Colon (tissue), 2 donors: ENCODE results near the gene SHISA5.

Experiments
- FAIRE-seq: peaks from 2 replicates; lab custom pipeline; 2012; peaks lifted over from hg19 to GRCh38; lab: Jason Lieb, UNC
- donor health status: control.
- donor health status: control.

SHISA5 gene

GRCh38 chr3:48430708-48431101, 73.3 kb downstream of the SHISA5 start:
- FAIRE-seq: no peak

GRCh38 chr3:48429960-48430707, 73.8 kb downstream of the SHISA5 start, which contains the start of gene PLXNB1:
Gene PLXNB1, minus strand, starts transcription at chr3:48430086. Its CDS starts 5,475 bp downstream, at chr3:48424611.
- FAIRE-seq: no peak

DNA sequence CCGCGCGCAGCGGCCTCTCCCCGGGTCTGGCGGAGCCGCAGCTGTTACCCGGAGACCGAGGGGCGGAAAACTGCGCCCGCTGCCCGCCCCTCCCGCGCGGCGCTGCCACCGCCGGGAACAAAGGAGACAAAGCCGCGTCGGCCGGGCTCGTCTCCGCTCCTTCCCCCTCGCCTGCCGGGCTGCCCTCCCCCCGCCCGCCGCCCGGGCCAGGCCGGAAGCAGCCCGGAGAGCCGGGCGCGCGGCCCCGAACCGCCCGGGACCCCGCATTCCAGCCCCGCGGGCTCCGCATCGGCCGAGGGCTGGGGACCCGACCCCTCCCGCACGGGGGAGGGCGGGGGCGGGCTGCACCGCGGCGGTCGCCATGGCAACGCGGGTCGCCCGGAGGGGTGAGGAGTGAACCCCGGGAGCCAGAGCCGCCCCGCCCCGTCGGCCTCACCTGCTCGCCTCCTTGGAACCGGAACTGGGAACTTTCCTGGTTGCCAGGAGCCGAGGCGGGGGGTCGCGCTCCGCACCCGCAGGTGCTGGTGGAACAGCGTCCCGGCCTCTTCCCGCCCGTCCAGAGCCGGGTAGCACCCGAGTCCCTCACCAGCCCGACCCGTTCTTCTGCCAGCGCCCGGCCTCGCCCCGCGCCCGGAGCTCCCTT, 74.5 kb downstream of the SHISA5 start:
- no peak for FAIRE-seq

- no peak for FAIRE-seq
Measured at GRCh38 chr3:48428572-48429316, 75.2 kb downstream of the SHISA5 start.

DNA sequence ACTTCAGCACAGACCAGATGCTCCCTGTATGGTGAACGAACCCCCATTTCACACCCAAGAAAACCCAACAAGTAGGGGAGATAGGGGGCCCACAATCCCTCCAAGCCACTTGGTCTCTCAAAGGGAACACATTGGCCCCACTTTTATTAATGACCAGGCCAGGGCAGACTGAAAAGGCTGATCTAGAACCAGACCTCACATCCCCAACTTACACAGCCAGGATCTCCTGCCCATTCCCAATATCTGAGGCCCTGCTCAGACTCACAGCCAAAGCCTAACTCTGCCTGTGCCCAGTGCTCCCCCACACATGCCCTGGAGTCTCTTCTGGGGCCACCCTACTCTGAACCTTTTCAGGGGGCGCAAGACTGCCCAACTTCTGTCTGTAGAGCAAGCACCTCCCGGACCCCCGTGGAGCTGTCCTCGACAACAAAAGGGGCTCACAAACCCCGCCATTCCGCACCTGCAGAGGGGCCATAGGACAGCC, 75.8 kb downstream of the SHISA5 start:
- FAIRE-seq: no peak

DNA sequence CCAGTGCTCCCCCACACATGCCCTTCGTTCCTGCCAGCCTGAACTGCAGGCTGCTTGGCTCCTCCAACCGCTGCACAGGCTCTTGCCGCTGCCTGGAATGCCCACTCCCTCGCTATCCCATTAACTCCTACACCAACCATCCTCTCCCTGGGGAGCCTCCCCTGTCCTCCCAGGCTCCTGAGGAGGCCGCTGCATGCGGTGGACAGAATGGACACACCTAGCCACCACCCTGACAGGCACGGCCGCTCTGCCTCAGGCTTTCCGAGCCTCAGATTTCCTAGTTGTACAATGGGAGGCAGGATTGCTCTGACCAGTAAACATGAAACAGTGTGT, 76.4 kb downstream of the SHISA5 start:
- FAIRE-seq: no peak

- no peak for FAIRE-seq
Measured at GRCh38 chr3:48426944-48427629, 76.9 kb downstream of the SHISA5 start.

GRCh38 chr3:48426401-48426909, 77.5 kb downstream of the SHISA5 start:
- no peak for FAIRE-seq

GRCh38 chr3:48425281-48425812, 78.6 kb downstream of the SHISA5 start:
- FAIRE-seq: no peak

- no peak for FAIRE-seq
Measured at GRCh38 chr3:48423883-48424695, 79.9 kb downstream of the SHISA5 start.

DNA sequence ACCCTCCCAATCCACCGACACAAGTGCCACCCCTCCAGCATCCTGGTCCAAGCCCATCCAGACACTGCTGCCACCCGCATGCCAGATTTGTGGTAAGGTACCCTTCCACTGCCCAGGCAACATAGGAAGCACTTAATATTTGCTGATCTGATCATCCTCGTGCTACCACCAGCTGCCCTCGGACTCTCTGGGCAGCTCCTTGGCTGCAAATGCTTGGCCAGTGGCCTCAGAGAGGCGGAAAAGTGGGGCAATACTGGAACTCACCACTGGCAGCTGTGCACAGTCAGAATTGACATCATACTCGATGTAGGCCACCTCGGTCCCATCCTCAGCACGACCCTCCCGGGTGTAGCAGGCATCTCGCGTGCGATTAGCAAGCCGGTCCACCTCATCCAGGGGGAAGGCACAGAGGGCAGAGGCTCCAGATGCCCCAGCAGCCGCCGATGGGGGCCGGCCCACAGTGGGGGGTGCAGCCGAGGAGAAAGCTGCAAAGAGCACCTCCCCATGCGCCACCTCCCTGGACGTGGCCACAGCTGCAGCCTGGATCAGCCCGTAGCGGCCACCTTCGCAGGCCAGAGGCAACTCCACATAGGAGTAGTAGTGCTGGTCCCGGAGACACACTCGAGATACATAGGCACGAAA, 80.6 kb downstream of the SHISA5 start:
- FAIRE-seq: no peak

DNA sequence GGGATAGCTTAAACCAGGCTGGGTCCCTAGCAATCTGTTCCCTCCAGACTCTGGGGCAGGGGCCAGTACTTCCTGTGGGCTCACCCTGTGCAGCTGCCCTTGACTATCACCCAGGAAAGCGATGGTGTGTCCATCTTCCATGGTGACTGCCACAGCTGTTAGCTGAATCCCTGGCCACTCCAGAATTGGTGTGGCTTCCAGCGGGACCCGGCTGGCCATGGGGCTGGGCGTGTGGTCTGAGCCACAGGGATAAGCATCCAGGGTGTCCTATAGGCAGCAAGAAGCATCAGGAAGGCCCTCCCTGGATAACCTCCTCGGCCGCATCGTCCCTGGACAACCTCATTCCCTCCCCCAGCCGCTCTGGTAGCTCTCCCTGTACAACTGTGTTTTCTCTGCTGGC, 81.3 kb downstream of the SHISA5 start:
- no peak for FAIRE-seq

DNA sequence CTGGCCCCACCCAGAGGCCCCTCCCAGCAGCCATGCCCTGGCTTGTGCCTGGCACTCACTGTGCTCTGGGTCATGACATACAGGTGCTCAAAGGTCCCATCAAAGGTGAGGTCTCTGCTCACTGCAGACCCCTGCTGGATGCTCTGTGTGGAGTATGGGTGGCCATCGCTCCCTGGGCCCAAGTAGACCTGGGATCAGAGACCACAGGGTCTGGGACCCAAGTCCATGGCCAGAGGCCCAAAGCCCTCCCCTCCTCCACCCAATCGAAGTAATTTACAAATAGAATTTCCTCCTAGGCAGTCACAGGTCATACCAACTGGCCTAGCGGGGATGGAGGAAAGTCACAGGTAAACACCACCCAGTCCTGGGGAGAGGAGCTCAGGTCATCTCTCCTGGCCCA, 81.7 kb downstream of the SHISA5 start:
- FAIRE-seq: no peak

GRCh38 chr3:48420561-48420960, 83.4 kb downstream of the SHISA5 start:
- FAIRE-seq: no peak

DNA sequence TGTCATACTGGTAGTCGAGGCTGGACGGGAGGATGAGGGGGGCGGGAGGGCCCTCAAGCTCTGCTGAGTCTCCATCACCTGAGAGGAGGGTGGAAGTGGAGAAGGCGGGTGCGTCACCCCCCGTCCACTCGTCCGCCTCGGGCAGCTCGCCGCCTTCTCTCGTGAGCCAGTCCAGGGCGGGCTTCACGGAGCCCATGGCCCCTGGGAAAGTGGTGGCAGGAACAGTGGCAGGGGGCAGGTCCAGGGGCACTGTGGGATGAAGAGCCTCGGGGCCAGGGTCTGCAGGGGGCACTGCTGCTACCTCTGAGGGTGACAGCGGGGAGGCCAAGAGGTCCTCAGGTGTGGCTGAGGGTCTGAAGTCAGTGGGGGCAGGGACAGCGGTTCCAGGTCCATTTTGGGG, 84.4 kb downstream of the SHISA5 start:
- FAIRE-seq: no peak

- no peak for FAIRE-seq
Measured at GRCh38 chr3:48419149-48419548, 84.8 kb downstream of the SHISA5 start.

DNA sequence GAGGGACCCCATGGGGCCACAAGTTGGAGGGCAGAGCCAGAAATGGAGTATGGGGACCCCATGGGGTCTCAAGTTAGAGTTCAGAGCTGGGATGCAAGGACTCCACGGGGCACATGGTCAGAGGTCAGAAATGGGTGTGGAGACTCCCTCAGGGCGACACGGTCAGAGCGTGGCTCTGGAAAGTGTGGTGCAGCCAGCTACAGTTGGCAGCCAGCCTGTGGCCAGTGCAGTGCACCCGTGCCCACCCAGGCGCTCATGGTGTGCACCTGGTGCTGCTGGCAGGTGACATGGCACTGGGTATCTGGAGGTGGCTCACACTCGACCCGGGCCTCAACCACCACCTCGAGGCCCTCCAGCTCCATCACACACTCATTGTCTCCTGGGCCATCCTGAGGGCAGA, 85.3 kb downstream of the SHISA5 start:
- no peak for FAIRE-seq

DNA sequence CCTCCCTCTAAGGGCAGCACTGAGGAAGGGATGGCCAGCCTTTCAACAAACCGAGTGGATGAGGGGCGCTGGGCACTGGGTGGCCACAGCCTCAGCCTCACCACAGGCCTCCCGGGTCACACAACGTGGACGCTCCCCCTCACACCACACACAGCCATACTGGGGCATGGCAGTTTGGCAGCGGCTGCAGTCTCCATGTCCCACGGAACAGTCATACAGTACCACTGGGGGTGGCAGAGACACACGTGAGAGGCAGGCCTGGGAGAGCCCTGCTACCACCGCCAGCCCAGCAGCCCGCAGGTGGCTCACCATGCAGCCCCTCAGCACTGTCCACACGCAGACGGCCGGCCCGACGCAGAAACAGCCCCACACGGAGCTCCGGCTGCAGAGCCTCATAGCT, 85.8 kb downstream of the SHISA5 start:
- FAIRE-seq: no peak
